ENCODE results near the gene CCDC171.

CCDC171 gene

DNA sequence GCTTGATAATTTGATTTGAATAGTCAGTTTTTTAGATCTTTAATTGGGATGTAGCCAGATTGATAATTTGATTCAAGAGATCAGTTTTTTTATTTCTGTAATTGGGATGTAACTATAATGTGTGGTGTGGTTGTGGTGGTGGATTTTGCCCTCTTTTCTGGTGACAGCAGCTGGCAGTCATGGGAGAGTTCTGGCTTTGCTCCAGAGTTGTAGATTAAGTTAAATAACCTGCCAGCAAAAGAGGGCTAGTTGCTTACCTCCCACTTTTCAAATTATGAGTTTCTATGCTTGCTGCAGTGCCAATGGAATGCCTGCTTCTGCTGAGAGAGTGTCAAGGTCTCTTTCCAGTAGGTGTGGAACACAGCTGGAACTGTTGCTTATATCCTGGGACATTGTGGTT, 315.1 kb downstream of the CCDC171 start:
- TF ChIP-seq, protein P1, sequence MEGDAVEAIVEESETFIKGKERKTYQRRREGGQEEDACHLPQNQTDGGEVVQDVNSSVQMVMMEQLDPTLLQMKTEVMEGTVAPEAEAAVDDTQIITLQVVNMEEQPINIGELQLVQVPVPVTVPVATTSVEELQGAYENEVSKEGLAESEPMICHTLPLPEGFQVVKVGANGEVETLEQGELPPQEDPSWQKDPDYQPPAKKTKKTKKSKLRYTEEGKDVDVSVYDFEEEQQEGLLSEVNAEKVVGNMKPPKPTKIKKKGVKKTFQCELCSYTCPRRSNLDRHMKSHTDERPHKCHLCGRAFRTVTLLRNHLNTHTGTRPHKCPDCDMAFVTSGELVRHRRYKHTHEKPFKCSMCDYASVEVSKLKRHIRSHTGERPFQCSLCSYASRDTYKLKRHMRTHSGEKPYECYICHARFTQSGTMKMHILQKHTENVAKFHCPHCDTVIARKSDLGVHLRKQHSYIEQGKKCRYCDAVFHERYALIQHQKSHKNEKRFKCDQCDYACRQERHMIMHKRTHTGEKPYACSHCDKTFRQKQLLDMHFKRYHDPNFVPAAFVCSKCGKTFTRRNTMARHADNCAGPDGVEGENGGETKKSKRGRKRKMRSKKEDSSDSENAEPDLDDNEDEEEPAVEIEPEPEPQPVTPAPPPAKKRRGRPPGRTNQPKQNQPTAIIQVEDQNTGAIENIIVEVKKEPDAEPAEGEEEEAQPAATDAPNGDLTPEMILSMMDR (IDR thresholded peaks at IDR 0.05; ENCODE audit: control insufficient read depth, insufficient read depth, low read depth, low read length, missing control alignments): no peak
- H3K4me3 ChIP-seq (ENCODE audit: control insufficient read depth, low read depth, low read length): no peak overlapping the region
- DNase-seq (ENCODE audit: low read depth): no peak

DNA sequence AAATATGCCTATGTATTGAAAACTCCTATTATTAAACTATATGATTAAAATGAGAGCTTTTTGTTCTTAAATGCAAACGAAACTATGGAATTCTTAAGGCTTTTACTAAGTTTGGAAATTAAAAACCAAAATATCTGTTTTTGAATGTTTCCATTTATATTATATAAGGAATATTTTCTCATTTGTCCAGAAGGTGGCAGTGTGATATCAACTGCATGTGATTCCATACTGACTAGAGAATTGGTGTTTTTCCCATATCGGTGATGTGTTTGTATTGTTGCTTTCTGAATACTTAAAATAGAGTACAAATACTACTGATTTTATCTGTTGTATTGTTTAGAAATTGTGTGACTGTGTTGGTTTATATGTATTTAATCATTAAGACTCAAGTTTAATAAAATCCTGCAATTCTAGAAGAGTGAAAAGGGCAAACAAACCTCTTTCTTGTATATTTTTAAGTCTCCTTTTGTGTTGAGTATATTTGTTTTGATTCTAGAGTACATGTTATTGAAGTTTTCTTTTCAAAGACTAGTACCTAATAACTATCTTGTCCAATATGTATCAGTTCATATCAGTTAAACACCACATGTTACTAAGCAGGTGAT, 320.8 kb downstream of the CCDC171 start:
- TF ChIP-seq, protein P1 (IDR thresholded peaks at IDR 0.05; ENCODE audit: control insufficient read depth, insufficient read depth, low read depth, low read length, missing control alignments): peak; percentile 51
- H3K4me3 ChIP-seq (ENCODE audit: control insufficient read depth, low read depth, low read length): no peak overlapping the region
- DNase-seq (ENCODE audit: low read depth): no peak

DNA sequence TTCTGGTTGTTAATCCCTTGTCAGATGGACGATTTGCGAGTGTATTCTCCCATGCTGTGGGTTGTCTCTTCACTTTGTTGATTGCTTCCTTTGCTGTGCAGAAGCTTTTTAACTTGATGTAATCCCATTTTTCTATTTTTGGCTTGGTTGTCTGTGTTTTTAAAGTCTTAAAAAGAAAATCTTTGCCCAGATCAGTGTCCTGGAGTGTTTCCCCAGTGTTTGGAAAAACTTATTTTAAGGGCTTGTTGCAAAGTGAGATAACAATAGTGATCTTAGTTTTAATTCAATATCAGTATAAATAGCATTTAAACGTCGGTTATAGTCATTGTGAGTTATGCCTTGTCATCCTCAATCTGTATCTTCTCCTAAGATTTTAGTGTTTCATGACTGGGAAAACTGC, 329.5 kb downstream of the CCDC171 start:
- DNase-seq (ENCODE audit: low read depth): no peak
- TF ChIP-seq, protein P1 (IDR thresholded peaks at IDR 0.05; ENCODE audit: control insufficient read depth, insufficient read depth, low read depth, low read length, missing control alignments): no peak
- H3K4me3 ChIP-seq (ENCODE audit: control insufficient read depth, low read depth, low read length): no peak overlapping the region

DNA sequence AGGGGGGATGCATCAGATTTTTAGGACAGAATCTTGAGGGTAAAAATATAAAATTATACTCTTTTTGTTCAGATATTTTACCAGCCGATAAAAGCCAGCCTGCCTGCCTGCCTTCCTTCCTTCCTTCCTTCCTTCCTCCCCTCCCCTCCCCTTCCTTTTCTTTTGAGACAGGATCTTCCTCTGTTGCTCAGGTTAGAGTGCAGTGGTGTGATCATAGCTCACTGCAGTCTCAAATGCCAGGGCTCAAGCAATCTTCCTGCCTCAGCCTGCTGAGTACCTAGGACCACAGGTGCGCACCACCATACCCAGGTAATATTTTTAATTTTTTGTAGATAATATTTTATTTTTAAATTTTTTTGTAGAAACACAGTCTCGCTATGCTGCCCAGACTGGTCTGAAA, 330.0 kb downstream of the CCDC171 start:
- H3K4me3 ChIP-seq (ENCODE audit: control insufficient read depth, low read depth, low read length): no peak overlapping the region
- no peak for DNase-seq (ENCODE audit: low read depth)
- TF ChIP-seq, protein P1 (IDR thresholded peaks at IDR 0.05; ENCODE audit: control insufficient read depth, insufficient read depth, low read depth, low read length, missing control alignments): no peak

DNA sequence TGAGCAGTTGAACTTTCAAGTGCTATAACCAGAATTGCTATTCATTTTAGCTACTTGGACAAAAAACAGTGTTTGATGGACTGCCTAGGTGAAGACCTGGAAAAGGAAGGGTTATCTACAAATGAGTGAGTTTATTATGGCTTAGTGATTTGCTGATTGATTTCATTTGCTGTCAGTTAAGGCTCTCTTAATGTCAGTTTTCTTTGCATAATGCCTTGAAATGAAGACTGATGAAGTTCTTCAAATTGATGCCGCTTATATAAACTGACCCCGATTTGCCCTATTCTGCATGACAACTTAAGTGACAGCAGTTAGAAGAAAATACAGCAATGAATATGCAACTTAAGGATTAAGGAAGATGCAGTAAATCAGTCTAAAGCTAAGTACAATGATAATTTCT, 332.6 kb downstream of the CCDC171 start:
- DNase-seq (ENCODE audit: low read depth): no peak
- TF ChIP-seq, protein P1 (IDR thresholded peaks at IDR 0.05; ENCODE audit: control insufficient read depth, insufficient read depth, low read depth, low read length, missing control alignments): no peak
- no peak overlapping the region for H3K4me3 ChIP-seq (ENCODE audit: control insufficient read depth, low read depth, low read length)

DNA sequence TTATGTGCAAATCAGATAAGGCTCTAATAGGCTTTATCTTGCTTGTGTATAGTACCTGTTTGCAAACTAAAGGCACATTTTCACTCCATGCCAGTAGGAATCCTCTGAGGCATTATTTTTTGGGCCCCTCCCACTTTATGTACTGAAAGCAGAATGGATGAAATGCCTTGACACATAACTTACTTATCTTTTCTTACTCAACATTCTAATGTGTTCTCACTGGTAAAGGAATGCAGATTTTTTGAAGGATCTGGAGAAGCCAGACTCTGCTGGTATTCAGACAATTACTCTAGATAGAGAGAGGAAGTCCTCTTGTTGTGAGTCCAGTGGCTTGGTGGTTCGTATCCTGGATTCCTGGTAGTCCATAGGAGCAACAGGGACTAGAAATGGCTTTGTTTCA, 336.7 kb downstream of the CCDC171 start:
- no peak overlapping the region for H3K4me3 ChIP-seq (ENCODE audit: control insufficient read depth, low read depth, low read length)
- no peak for DNase-seq (ENCODE audit: low read depth)
- TF ChIP-seq, protein P1 (IDR thresholded peaks at IDR 0.05; ENCODE audit: control insufficient read depth, insufficient read depth, low read depth, low read length, missing control alignments): no peak

DNA sequence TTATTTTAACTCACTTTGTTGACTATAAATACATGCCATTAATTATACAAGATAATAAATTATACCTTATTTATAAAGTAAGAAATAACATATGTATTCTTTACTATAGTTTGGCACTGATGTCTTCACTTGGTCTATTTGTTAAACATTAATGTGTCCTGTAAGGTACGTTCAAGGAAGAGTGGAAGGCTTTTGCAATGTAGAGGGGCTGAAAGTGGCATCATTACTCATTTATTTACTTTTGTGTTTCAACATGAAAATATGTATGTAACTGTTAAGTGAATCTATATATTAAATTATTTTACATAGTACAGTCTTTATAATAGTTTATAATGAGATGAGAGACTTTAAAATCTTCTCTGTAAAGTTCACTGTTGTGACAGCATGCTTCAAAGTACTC, 348.7 kb downstream of the CCDC171 start:
- DNase-seq (ENCODE audit: low read depth): no peak
- TF ChIP-seq, protein P1 (IDR thresholded peaks at IDR 0.05; ENCODE audit: control insufficient read depth, insufficient read depth, low read depth, low read length, missing control alignments): no peak
- no peak overlapping the region for H3K4me3 ChIP-seq (ENCODE audit: control insufficient read depth, low read depth, low read length)

Measured in AG09309 (cell line).